K562 (cell line): Measurements from ENCODE around the gene DMWD. TPM values are rescaled to one million over a fixed set of nuclear protein-coding genes. Genes with fewer than 3 reads are reported as not detected.
A peak's percentile ranks its signal among the peaks of the same experiment; 100 is the strongest.

Experiments used
- COPS2 ChIP-seq: fragments of 450-650 bp; conservative IDR thresholded peaks from 2 replicates; pipeline ENCODE4 v1.6.1; 2016; ENCODE audit warnings: mild to moderate bottlenecking, moderate library complexity
- GABPB2 ChIP-seq: fragments of 250-450 bp; sonication (Bioruptor Pico); conservative IDR thresholded peaks from 2 replicates; pipeline ENCODE4 v1.5.1; 2021; ENCODE audit warnings: mild to moderate bottlenecking
- LEF1 ChIP-seq: fragments of 450-650 bp; IDR thresholded peaks from 2 replicates; pipeline ENCODE4 v1.6.1; 2016; ENCODE audit warnings: mild to moderate bottlenecking
- MED1 ChIP-seq: sonication (generic); formaldehyde crosslinking; IDR thresholded peaks from 2 replicates; pipeline ENCODE4 v1.8.1; 2023; ENCODE audit warnings: missing genetic modification reagents, borderline replicate concordance
- MYNN ChIP-seq, 2 experiments: sonication (generic); formaldehyde crosslinking in 1 of 2; IDR thresholded peaks; 2 replicates each; pipeline versions ENCODE4 v1.5.0 to v1.6.1; 2016 to 2020; ENCODE audit warnings: antibody characterized with exemption in 1 of 2, missing genetic modification reagents in 1 of 2
- POLR3G ChIP-seq: IDR thresholded peaks from 2 replicates; pipeline ENCODE4 v1.6.1; 2011; ENCODE audit not compliant: insufficient read length, insufficient replicate concordance; ENCODE audit errors: extremely low read depth
- RAD21 ChIP-seq, 2 experiments: fragments of 250-450 bp in 1 of 2; fragments of 450-650 bp in 1 of 2; sonication (Bioruptor Pico) in 1 of 2; formaldehyde crosslinking in 1 of 2; IDR thresholded peaks in 1 of 2; conservative IDR thresholded peaks in 1 of 2; 2 replicates each; pipeline versions ENCODE4 v1.4.0 to v1.8.0; 2020 to 2022; ENCODE audit warnings: mild to moderate bottlenecking in 2 of 2, moderate library complexity in 1 of 2
- SIRT6 ChIP-seq: IDR thresholded peaks from one replicate; pipeline ENCODE4 v1.6.1; 2012; ENCODE audit warnings: low read depth, mild to moderate bottlenecking, control low read depth, inconsistent platforms, low read length, moderate library complexity
- SLC30A9 ChIP-seq: fragments of 250-450 bp; sonication (Bioruptor Pico); IDR thresholded peaks from 2 replicates; pipeline ENCODE4 v1.8.0; 2022; ENCODE audit warnings: mild to moderate bottlenecking, moderate library complexity
- STAT5B ChIP-seq: fragments of 250-450 bp; sonication (Bioruptor Pico); IDR thresholded peaks from 2 replicates; pipeline ENCODE4 v1.8.0; 2021; ENCODE audit warnings: mild to moderate bottlenecking, inconsistent platforms
- TAF15 ChIP-seq: fragments of 200-400 bp; formaldehyde crosslinking; IDR thresholded peaks from 2 replicates; pipeline ENCODE4 v1.6.1; 2017; ENCODE audit warnings: mild to moderate bottlenecking, low read depth, low read length, moderate library complexity
- XRCC5 ChIP-seq: fragments of 200-400 bp; formaldehyde crosslinking; IDR thresholded peaks from 2 replicates; pipeline ENCODE4 v1.6.1; 2017; ENCODE audit warnings: low read depth, mild to moderate bottlenecking, low read length
- ZNF311 ChIP-seq: fragments of 250-450 bp; sonication (Bioruptor Pico); IDR thresholded peaks from 2 replicates; pipeline ENCODE4 v1.4.0; 2020; ENCODE audit warnings: mild to moderate bottlenecking, moderate library complexity
- ZNF431 ChIP-seq: sonication (generic); formaldehyde crosslinking; IDR thresholded peaks from 2 replicates; pipeline ENCODE4 v1.8.0; 2022; ENCODE audit warnings: mild to moderate bottlenecking, missing genetic modification reagents
- ZNF551 ChIP-seq: fragments of 250-450 bp; sonication (Bioruptor Pico); IDR thresholded peaks from 2 replicates; pipeline ENCODE4 v1.5.0; 2021; ENCODE audit warnings: mild to moderate bottlenecking, moderate library complexity
- ZNF778 ChIP-seq: fragments of 450-650 bp; formaldehyde crosslinking; IDR thresholded peaks from 2 replicates; pipeline ENCODE4 v1.4.0; 2020; ENCODE audit warnings: mild to moderate bottlenecking, moderate library complexity
- polyA plus RNA-seq, 8 experiments: library from polyadenylated mRNA; depleted of rRNA in 4 of 8; stranded (reverse) in 5 of 8; unstranded in 3 of 8; fragments of >200 nt; fragmentation: Nextera tagmentation in 2 of 8; fragmentation: Illumina TruSeq in 1 of 8; extraction: Ambion mirVana in 2 of 8; extraction: Trizol in 1 of 8; gene quantifications; 2 replicates each; pipeline versions ENCODE4 v1.2.1 to v1.2.3, GENCODE V29; 2011 to 2014; ENCODE audit warnings: inconsistent platforms in 1 of 8, missing spikeins in 1 of 8
- total RNA-seq, 7 experiments: library from RNA; depleted of rRNA in 6 of 7; stranded (reverse); fragments of >200 nt in 6 of 7; fragmentation: Illumina TruSeq in 2 of 7; extraction: Trizol in 2 of 7; gene quantifications; 2 replicates each; pipeline versions ENCODE4 v1.2.1 to v1.2.3, GENCODE V29; 2011 to 2021; ENCODE audit warnings: low replicate concordance in 1 of 7
- TF ChIP-seq, protein P1 (sequence below): fragments of 250-450 bp; sonication (Bioruptor Pico); IDR thresholded peaks from 2 replicates; pipeline ENCODE4 v1.5.0; 2021; ENCODE audit warnings: mild to moderate bottlenecking, moderate library complexity
- TF ChIP-seq, protein P2 (sequence below): fragments of 250-450 bp; sonication (Bioruptor Pico); IDR thresholded peaks from 2 replicates; pipeline ENCODE4 v1.4.0; 2020; ENCODE audit warnings: borderline replicate concordance
- TF ChIP-seq, protein P3 (sequence below), 2 experiments: IDR thresholded peaks; 2 replicates each; pipeline ENCODE4 v1.6.1; 2011; ENCODE audit warnings: borderline replicate concordance in 1 of 2, control low read depth in 1 of 2, low read depth in 1 of 2, low read length in 1 of 2, mild to moderate bottlenecking in 1 of 2, mixed read lengths in 1 of 2, moderate library complexity in 1 of 2; ENCODE audit not compliant: insufficient read depth in 1 of 2, insufficient read length in 1 of 2, poor library complexity in 1 of 2, severe bottlenecking in 1 of 2; ENCODE audit errors: extremely low read depth in 1 of 2
- TF ChIP-seq, protein P4 (sequence below): sonication (generic); formaldehyde crosslinking; IDR thresholded peaks from 2 replicates; pipeline ENCODE4 v1.5.0; 2020; ENCODE audit warnings: missing genetic modification reagents

The DMWD gene
- total and polyA plus RNA-seq, 9 of the 15 experiments (the other 6 are each of a cell fraction or from before 2014, with no cell fraction given), result 4.7 to 54.6 (median 19.0) TPM

DNA sequence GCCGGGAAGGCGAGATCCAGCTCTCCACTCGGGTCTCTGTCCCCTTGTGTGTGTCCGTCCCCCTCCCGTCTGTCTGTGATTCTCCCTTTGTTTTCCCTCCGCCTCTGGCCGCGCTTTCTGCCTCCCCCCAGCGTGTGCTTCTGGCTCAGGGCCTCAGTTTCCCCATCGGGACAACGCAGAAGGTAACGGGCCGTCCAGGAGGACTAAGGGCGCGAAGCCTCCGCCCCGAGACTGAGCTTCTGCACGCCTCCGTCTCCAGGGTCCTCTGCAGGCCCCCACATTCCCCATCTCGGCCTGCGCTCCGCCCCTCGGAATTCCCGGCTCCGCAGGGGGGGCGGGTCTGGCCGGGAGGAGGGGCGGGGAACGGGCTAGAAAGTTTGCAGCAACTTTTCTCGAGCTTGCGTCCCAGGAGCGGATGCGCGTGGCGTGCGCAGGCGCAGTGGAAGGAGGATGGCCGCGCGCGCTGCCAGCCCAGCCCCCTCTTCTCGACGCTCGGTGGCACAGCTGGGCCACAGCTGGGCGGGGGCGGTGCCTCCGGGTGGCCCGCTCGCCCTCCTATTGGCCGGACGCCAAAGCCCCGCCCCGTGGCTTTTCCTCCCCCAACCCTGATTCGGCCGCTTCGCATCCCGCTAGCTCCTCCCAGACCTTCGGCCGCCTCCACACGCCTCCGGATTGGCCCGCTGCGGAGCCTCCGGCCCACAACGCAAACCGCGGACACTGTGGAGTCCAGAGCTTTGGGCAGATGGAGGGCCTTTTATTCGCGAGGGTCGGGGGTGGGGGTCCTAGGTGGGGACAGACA is 23.5 kb downstream of the DMWD start, which contains the start of gene SIX5 (continued):
- TF ChIP-seq, protein P1, sequence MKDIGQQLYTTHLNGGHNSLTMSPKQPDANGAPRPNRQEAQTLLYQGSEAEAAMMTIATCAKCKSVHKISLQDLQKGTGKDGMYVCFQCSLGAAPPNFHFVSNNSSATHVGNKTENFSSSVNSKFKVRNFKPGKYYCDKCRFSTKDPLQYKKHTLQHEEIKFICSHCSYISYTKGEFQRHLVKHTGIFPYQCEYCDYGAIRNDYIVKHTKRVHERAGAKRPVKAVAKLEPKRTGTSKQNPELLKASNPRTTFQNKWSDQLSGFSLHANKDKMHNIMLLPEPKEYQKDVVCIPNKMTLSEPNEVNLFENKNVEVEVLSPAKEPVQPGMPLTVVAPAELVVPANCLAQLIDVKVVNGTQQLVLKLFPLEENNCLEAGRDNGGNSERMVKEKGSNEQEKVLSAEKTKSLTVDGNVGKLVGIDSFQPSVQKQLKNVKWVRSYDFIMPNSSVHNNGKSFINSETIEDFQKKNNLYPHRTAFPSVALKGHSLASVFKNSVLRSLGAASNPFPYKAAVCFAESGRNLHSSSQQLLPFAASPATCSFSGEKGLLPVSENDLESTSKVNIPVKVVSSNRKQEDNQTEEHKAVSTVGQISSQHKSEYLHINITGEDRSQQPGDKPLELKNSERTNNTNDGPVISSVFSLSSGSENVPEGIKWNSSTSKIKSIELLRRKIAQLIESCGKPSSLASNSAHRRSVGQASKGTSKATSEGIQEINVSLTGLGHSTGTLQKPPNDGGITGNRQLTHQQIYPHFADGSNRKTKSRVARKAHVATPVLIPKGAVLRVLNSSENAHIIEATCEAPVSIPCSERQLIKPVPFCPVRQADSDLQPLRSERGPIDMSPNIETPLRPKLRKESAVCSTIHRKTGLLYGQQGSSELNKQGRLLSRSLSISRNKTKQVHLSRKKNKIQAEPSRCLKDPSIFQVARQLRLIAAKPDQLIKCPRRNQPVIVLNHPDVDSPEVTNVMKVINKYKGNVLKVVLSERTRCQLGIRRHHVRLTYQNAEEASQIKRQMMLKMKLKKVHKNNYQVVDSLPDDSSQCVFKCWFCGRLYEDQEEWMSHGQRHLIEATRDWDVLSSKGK (CRISPR knock-in tag), result no peak
- no peak for TF ChIP-seq ZNF551 (CRISPR knock-in tag)
- no peak for TF ChIP-seq ZNF311 (CRISPR knock-in tag)
- no peak for TF ChIP-seq SIRT6
- no peak for TF ChIP-seq MED1
- no peak for TF ChIP-seq POLR3G
- TF ChIP-seq COPS2, result no peak
- TF ChIP-seq STAT5B (CRISPR knock-in tag), result no peak
- 0 out of 2 replicates have a peak, but pooled peaks have one; percentile 26 for TF ChIP-seq XRCC5
- TF ChIP-seq MYNN (IDR thresholded peaks at IDR 0.05), result peak; percentile 97
- TF ChIP-seq MYNN (CRISPR knock-in tag; IDR thresholded peaks at IDR 0.05), result no peak
- no peak for TF ChIP-seq TAF15
- TF ChIP-seq, protein P2, sequence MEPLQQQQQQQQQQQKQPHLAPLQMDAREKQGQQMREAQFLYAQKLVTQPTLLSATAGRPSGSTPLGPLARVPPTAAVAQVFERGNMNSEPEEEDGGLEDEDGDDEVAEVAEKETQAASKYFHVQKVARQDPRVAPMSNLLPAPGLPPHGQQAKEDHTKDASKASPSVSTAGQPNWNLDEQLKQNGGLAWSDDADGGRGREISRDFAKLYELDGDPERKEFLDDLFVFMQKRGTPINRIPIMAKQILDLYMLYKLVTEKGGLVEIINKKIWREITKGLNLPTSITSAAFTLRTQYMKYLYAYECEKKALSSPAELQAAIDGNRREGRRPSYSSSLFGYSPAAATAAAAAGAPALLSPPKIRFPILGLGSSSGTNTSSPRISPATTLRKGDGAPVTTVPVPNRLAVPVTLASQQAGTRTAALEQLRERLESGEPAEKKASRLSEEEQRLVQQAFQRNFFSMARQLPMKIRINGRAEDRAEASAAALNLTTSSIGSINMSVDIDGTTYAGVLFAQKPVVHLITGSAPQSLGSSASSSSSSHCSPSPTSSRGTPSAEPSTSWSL (CRISPR knock-in tag), result 0 out of 2 replicates have a peak, but pooled peaks have one; percentile 40
- no peak; a peak in 1 of 4 replicates for TF ChIP-seq RAD21 (CRISPR knock-in tag; conservative IDR thresholded peaks at IDR 0.05 in 1 of 2, IDR thresholded peaks at IDR 0.05 in 1 of 2)
- TF ChIP-seq, protein P3, sequence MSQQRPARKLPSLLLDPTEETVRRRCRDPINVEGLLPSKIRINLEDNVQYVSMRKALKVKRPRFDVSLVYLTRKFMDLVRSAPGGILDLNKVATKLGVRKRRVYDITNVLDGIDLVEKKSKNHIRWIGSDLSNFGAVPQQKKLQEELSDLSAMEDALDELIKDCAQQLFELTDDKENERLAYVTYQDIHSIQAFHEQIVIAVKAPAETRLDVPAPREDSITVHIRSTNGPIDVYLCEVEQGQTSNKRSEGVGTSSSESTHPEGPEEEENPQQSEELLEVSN (IDR thresholded peaks at IDR 0.05; ENCODE audit: borderline replicate concordance in 1 of 2, extremely low read depth in 1 of 2, insufficient read depth in 1 of 2, insufficient read length in 1 of 2, low read depth in 1 of 2, low read length in 1 of 2, poor library complexity in 1 of 2, severe bottlenecking in 1 of 2), result peak; percentile 60 to 79
- no peak for TF ChIP-seq ZNF431
- TF ChIP-seq GABPB2 (CRISPR knock-in tag), result no peak
- no peak for TF ChIP-seq ZNF778 (CRISPR knock-in tag)
- TF ChIP-seq SLC30A9, result no peak
- TF ChIP-seq, protein P4, sequence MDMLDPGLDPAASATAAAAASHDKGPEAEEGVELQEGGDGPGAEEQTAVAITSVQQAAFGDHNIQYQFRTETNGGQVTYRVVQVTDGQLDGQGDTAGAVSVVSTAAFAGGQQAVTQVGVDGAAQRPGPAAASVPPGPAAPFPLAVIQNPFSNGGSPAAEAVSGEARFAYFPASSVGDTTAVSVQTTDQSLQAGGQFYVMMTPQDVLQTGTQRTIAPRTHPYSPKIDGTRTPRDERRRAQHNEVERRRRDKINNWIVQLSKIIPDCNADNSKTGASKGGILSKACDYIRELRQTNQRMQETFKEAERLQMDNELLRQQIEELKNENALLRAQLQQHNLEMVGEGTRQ (CRISPR knock-in tag), result no peak
- TF ChIP-seq LEF1, result no peak
